A549 (cell line): ENCODE data around the gene DHX32.
"Not testable (repeated sequence)": the region's sequence is repeated elsewhere in the genome, so short reads cannot be mapped to it uniquely, and the experiment has no call there.

ENCODE experiments used
- CEBPB ChIP-seq, 2 experiments: fragments of >200 bp in 1 of 2; sonication (Bioruptor Twin) in 1 of 2; formaldehyde crosslinking in 1 of 2; IDR thresholded peaks; 2 replicates each; pipeline ENCODE4 v1.6.1; 2012 to 2016
- CHD2 ChIP-seq: fragments of 150-350 bp; IDR thresholded peaks from 2 replicates; pipeline ENCODE4 v1.6.1; 2014; ENCODE audit warnings: low read length; ENCODE audit not compliant: partially characterized antibody
- CTCF ChIP-seq: fragments of >200 bp; sonication (Bioruptor Twin); formaldehyde crosslinking; IDR thresholded peaks from 3 replicates; pipeline ENCODE4 v1.5.1; 2016
- EHMT2 ChIP-seq: fragments of 200-600 bp; sonication (generic); IDR thresholded peaks from 2 replicates; pipeline ENCODE4 v1.6.1; 2016; ENCODE audit warnings: antibody characterized with exemption, low read depth, mild to moderate bottlenecking, moderate library complexity
- EP300 ChIP-seq, 2 experiments: fragments of >200 bp; sonication (Bioruptor Twin); formaldehyde crosslinking; IDR thresholded peaks; 2 replicates in 1 of 2; 3 replicates in 1 of 2; pipeline ENCODE4 v1.6.1; 2016 to 2017
- MAFK ChIP-seq: fragments of 450-650 bp; IDR thresholded peaks from 2 replicates; pipeline ENCODE4 v1.6.1; 2014; ENCODE audit not compliant: partially characterized antibody
- MAX ChIP-seq: IDR thresholded peaks from 2 replicates; pipeline ENCODE4 v1.6.1; 2012
- MYC ChIP-seq: IDR thresholded peaks from 2 replicates; pipeline ENCODE4 v1.6.1; 2012; ENCODE audit warnings: mild to moderate bottlenecking, inconsistent platforms, low read length, improper control_type of control experiment, borderline replicate concordance
- PHF8 ChIP-seq: fragments of 200-600 bp; sonication (generic); IDR thresholded peaks from 2 replicates; pipeline ENCODE4 v1.6.1; 2016; ENCODE audit warnings: low read depth, mild to moderate bottlenecking, antibody characterized with exemption, moderate library complexity, borderline replicate concordance
- POLR2A ChIP-seq: IDR thresholded peaks from 2 replicates; pipeline ENCODE4 v1.6.1; 2012; ENCODE audit warnings: mild to moderate bottlenecking, low read length
- RAD21 ChIP-seq, 2 experiments: fragments of >200 bp in 1 of 2; sonication (Bioruptor Twin) in 1 of 2; formaldehyde crosslinking in 1 of 2; IDR thresholded peaks in 1 of 2; conservative IDR thresholded peaks in 1 of 2; 2 replicates in 1 of 2; 3 replicates in 1 of 2; pipeline ENCODE4 v1.6.1; 2012 to 2018; ENCODE audit warnings: inconsistent platforms in 1 of 2
- REST ChIP-seq: fragments of 200-600 bp; sonication (generic); IDR thresholded peaks from 2 replicates; pipeline ENCODE4 v1.6.1; 2016; ENCODE audit warnings: antibody characterized with exemption, mild to moderate bottlenecking, moderate library complexity
- SMC3 ChIP-seq: fragments of >200 bp; sonication (Bioruptor Twin); formaldehyde crosslinking; IDR thresholded peaks from 3 replicates; pipeline ENCODE4 v1.6.1; 2018; ENCODE audit warnings: inconsistent platforms
- USF2 ChIP-seq: fragments of 450-650 bp; IDR thresholded peaks from 2 replicates; pipeline ENCODE4 v1.6.1; 2014; ENCODE audit warnings: antibody characterized with exemption

GRCh38 chr10:125894176-125894575 is 13.1 kb upstream of the DHX32 start:
- TF ChIP-seq CHD2; SMC3; MYC; RAD21 (conservative IDR thresholded peaks at IDR 0.05 in 1 of 2, IDR thresholded peaks at IDR 0.05 in 1 of 2); CTCF; MAFK; USF2; POLR2A; MAX; EHMT2; PHF8; REST; CEBPB (IDR thresholded peaks at IDR 0.05); EP300 (IDR thresholded peaks at IDR 0.05): not testable (repeated sequence)
